HG02840 (cell line): ENCODE data around the gene NEDD9.

Source experiments
- ATAC-seq: cut with Tn5 transposase; IDR thresholded peaks from one replicate; pipeline ENCODE4 v1.9.1; 2021; ENCODE audit warnings: mild to moderate bottlenecking, moderate library complexity, moderate number of reproducible peaks; ENCODE audit not compliant: unreplicated experiment, low FRiP score

NEDD9 gene

DNA sequence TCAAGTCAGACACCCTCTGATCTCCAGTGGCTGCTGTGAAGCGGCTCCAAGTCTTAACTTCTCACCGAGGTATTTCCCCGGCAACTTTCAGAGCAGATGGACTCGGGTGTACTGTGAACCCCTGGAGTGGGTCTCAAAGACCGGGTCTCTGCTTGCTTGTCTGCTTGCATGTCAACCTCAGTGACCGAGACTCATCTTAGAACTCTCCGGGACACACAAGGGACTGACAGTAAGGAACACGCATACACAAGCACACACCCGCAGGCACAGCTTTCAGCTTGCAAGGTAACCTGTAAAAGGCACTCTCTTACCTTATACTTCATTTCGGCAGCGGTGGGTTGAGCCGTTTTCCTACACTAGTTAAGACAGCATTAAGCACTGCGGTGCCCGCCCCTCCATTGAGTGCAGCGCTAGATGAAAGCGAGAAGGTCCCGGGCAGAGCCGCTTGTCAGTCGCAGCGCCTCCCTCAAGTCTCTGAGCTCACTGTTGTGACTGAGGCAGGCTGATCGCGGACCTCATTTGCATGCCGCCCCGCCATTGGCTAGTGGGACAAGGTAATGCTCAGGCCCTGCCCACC, at the start of gene NEDD9:
Gene NEDD9 (minus strand): TSS at position 476 of the 577 bp plus-strand sequence. CDS start 153 bp downstream, at position 323.
- peak; percentile 99 for ATAC-seq

- ATAC-seq = no peak
These were observed 49.8 kb upstream of the NEDD9 start for GRCh38 chr6:11282245-11282644.

- no peak for ATAC-seq
These were observed 47.9 kb upstream of the NEDD9 start for GRCh38 chr6:11280394-11280793.

DNA sequence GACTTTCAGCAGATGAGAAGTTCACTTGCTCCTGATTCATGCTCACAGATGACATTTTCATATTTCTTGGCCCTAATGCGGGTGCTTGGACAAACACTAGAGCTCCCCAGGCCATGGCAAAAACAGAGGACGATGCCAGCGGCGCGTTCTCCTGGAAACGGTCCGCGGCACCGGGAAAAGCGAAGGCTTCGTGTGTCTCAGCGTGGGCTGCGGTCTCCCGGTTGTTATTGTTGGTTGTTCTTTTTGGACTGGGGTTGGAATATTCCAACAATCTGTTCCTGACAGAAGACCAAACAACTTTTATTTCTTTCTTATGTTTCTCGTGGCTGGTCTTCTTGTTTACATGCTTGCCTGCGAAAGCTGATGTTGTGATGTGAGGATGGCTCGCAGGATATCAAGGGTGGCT, 46.8 kb upstream of the NEDD9 start:
- no peak for ATAC-seq

DNA sequence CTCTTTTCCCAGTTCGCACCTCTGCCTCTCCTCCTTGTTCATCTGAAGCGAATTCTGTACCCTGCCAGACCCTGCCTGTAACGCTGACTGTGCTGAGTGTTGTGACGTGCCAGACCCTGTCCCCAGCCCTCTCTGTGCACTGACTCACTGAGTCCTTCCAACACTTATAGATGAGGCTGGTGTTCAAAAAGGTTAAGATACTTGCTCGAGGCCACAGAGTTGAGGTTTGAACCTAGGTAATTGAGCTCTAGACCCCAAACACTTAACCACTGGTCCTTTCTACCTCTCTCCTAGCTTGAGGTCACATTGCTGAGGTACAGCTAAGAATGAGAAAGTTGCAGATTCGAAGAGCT, 45.7 kb upstream of the NEDD9 start:
- ATAC-seq = no peak

DNA sequence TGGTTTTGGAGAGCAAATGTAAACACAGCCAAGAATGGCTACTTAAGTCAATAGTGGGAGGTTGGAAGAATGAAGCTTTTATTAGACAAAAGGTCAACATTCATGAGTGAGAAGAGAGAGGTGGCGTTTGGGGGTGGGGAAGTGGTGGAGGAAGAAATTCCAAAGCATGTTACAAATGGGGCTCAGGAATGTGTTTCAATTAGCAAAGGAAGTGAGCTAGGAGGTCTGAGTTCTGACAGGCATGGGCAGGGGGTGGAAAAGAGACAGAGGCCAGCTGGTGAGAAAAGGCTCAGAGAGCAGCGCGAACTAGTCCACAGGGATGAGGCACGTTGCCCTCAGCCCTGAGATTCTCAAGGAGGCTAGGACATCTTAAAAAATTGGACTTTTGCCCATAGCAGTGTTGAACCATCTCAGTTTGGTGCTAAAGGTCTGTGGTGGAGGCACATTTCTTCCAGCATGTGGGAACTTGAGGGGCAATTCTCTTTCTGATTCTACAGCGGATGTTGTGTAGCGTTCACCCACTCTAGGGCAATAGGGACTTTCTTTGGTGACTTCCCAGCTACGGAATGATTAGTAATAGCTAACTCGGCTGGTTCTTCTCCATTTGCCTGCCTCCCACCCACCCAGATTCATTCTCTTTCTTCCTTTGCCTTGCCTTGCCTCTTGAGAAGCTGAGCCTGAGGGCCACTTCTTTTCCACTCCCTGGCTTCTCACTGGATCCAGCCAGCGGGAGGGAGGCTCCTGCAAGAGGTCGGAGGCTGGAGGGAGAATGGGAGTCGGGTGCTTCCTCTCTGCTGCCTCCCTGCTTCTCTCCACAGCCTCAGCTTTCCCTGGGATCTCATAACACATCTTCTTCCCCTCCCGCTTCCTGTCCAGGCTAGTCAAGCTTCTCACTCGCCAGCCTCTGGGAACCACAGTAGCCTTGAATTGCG, 45.1 kb upstream of the NEDD9 start:
- no peak for ATAC-seq

- no peak for ATAC-seq
These were observed 44.4 kb upstream of the NEDD9 start for GRCh38 chr6:11276911-11277274.

- ATAC-seq = no peak
These were observed 43.8 kb upstream of the NEDD9 start for GRCh38 chr6:11276228-11276627.

DNA sequence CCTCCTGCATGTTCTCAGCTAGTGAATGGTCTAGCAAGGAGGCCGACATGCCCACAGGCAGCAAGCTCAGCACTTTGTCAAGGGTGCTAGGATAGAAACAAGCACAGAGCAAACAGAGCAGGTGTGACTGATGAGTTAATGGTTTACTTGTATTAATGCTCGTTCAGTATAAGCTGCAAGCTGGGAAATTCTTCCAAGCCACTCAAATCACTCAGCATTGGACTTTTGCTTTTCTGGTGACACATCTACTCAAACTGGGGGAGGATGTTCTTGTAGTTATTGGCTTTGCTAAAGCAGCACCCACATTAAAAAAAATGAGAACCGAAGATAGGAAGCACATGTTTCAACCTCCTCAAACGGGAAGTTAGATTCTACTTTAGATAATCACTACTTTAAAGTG, 43.1 kb upstream of the NEDD9 start:
- peak; percentile 83 for ATAC-seq

DNA sequence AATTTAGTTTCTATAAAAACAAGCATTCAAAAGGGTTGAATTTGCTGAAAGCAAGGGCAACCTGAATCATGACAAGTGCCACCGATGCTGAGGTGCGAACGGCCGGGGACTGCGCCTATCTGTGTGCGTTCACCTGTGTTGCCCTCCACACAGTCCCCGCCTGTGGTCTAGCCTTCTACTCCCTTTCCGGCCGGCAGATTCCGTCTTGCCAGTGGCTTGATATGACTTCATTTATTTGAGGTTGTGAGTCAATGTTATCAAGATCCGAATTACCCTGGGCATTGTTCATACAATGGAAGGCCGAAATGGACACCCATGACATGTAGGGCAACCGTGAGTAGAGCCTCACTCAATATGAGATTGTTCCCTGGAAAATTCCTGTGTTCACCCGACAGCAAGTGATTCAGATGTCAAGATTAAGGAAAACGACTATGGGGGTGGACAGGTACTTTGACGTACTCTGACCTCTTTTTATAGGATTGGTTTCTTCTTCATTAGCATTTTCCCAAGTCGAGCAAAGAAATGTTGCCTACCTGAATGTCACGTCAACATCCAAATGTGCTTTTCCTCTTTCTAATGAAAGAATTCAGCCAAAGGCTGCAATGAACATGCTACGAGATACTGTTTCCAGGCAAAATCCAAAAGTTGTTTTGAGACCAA, 41.1 kb upstream of the NEDD9 start:
- ATAC-seq = no peak

- ATAC-seq = no peak
These were observed 40.2 kb upstream of the NEDD9 start for GRCh38 chr6:11272491-11273192.

DNA sequence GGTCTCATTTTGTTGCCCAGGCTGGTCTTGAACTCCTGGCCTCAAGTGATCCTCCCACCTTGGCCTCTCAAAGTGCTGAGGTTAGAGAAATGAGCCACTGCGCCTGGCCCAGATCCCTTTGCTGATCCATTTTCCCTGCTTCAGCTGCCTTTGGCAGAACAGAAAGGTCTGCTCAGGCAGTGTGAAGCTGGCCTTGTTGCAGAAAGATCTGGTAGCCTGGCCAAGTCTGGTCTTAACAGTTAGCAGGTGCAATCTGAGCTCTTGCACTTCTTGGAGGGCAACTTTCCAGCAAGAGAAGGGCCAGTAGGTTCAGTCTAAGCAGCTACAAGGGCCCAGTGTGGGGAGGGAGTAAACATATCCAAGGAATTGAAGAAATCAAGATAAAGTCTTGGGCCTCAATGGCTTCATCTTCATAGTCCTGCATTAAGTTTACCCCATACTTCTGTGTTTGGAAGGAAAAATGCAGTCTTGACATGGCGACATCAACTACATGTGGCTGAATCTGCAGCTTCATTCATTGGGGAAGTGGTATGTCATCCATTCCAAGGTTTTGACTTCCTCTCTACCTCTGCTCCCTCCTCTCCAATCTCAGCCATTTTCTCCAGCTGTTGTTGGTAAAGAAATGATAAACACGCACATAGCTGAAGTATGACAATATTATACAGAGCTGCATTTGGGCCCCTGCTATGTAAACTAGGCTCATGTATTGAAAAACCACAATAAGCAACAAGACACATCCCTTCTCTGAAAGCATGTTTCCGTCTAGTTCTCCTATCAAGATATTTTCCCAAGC, 39.0 kb upstream of the NEDD9 start:
- no peak for ATAC-seq

DNA sequence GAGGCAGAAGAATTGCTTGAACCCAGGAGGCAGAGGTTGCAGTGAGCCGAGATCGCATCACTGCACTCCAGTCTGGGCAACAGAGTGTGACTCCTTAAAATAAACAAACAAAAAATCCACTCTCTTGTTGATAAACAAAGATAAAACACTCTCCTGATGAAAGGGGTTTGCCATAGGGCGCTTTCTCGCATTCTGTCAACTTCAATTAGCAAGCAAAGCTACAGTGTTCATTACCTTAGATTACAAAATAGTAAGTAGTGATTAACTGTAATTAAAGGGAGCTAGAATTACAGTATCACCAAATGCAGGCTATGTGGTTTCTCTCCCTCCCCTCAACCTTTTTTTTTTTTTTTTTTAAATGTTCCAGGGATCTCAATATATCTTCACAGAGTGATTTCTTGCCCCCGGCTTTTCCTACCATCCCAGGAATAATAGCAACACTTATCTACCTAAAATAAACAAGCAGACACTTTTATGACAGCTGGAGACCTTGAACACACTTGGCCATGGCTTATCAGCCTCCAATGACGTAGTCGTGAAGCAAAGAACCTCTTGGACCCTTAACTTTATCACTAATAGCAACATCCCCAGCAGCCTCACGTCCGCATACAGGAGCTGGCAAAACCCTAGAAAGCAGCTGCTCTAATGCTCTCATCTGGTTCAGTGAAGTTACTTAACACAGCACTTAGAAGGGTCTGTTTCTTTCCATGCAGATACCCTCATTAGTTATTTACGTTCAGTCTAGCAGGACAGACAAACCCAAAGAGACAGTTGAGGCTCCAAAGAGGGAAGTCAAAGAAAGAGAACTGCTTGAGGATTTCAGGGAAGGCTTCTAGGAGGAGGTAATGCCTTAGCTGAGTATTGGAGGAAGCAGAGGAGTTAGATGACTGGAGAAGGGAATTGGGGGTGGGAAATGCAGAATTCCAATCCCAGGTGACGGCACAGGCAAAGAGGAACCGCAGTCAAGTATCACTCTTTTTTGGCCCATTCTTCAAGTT, 37.9 kb upstream of the NEDD9 start:
- ATAC-seq = no peak

DNA sequence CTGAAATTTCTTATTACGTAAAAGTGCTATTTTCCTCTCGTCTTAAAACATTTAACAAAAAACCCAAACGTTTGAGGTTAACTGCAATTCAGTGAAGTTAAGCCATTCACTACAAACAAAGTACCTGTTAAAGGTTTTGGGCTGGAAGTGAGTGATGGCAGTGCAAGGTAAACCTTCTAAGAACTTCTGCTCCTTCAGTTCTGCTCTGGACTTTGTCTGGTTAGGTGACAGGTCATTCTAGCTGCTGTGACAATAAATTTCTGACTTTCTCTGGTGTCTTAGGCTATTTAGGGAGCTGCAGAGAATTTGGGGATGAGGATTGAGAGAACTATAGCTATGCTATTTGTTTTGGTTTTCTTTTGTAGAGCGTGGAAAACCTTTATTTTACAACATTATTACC, 36.5 kb upstream of the NEDD9 start:
- no peak for ATAC-seq

DNA sequence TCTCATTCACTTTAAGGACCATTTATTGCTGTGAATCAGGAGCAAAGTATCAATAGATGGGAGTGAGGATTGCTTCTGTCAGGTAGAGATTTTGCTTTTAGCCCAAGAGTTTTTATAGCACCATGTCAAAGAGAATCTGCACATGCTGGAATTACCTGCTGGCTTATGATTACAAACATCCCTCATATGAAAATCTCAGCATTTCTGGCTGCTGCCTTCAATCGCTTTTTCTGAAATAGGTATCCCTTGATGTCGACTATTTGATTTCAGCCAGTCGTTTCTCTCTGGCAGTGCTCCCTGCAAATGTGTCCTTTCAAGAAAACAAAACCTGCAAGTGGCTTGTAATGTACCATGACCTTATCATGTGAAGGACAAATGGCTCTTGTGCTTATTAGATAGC, 34.5 kb upstream of the NEDD9 start:
- ATAC-seq = no peak

GRCh38 chr6:11265932-11266331, 33.5 kb upstream of the NEDD9 start:
- no peak for ATAC-seq

- ATAC-seq = no peak
These were observed 31.6 kb upstream of the NEDD9 start for GRCh38 chr6:11264100-11264499.

GRCh38 chr6:11263291-11263775, 30.9 kb upstream of the NEDD9 start:
- no peak for ATAC-seq

DNA sequence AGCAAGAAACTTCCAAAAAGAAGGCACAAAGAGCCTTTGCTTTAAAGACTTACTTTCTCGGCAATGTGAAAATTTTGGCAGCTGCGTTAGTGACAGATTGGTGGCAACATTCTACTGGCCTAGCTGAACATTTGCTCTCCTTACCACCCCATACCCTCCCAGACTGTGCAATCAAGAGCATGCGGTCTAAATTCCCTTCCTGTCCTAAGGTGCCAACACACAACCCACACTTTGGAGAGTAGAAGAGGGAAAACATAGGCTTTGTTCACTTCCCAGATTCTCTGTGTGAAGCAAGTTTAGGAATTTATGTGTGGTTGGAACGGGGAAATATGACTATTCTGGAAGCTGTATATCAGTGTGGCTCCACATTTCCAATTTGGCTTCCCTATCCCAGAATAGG, 29.8 kb upstream of the NEDD9 start:
- ATAC-seq = no peak
